ENCODE measurements around the gene CLSTN1. TPM values are rescaled to one million over a fixed set of nuclear protein-coding genes. Genes with fewer than 3 reads are reported as not detected.

Gene CLSTN1
- total and polyA plus RNA-seq, 2 of the 8 experiments (the other 6 are each of a cell fraction or from before 2014, with no cell fraction given): 34.2 to 97.4 TPM

DNA sequence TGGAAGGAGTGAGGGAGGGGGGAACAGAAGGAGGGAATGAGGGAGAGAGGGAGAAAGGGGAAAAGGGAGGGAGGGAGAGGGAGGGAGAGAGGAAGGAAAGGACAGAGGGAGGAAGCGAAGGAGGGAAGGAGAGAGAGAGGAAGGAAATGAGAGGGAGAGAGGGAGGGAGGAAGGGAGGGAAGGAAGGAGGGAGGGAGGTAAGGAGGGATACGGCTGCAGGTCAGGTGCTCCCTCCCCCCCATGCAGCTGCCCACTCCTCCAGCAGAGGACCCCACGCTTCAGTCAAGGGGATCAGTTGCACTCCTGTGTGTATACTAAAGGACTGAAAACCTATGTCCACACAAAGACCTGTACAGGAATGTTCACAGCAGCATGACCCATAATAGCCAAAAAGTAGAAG, 54.8 kb downstream of the CLSTN1 start:
- FAIRE-seq: no peak
- H4K20me1 ChIP-seq (replicated peaks in 1 of 2; ENCODE audit: control insufficient read depth in 1 of 2, insufficient read depth in 2 of 2, low read length in 2 of 2): peaks cover 0 to 10% of the 10 kb centered on the region in 2 experiments
- no peak overlapping the region for H3K18ac ChIP-seq (ENCODE audit: extremely low read depth, low read length)
- H3K4me1 ChIP-seq (replicated peaks in 1 of 4; ENCODE audit: control insufficient read depth in 3 of 4, insufficient read depth in 4 of 4, low read length in 3 of 4): peaks cover 0 to 7% (median under 1%) of the 10 kb centered on the region in 4 experiments; a peak in 3 of 7 replicates
- peaks cover 2% of the 10 kb centered on the region; the same call in 1 of the 2 replicates for H3K79me1 ChIP-seq (ENCODE audit: low read depth, low read length)
- H4K8ac ChIP-seq (ENCODE audit: extremely low read depth, insufficient read depth, low read length): no peak overlapping the region
- peaks cover 2 to 11% (median 8%) of the 10 kb centered on the region in 4 experiments; a peak in 4 of 8 replicates for H3K36me3 ChIP-seq (ENCODE audit: control insufficient read depth in 2 of 4, insufficient read depth in 4 of 4, low read length in 3 of 4)
- ChIA-PET CTCF (ENCODE audit: partially characterized antibody) (no interaction called here), POLR2A (ENCODE audit: partially characterized antibody) (no interaction called here)
- H3K23me2 ChIP-seq (ENCODE audit: low read depth, low read length): no peaks in the 10 kb centered on the region
- no peak overlapping the region for H3K27ac ChIP-seq (ENCODE audit: low read depth, low read length)
- no peak overlapping the region for H2BK120ac ChIP-seq (replicated peaks; ENCODE audit: low read depth, low read length)
- no peak overlapping the region for H2AK5ac ChIP-seq (ENCODE audit: low read depth, low read length)
- no peak overlapping the region for H2BK15ac ChIP-seq (ENCODE audit: low read length)
- no peak overlapping the region for H2BK5ac ChIP-seq (ENCODE audit: low read depth, low read length)
- H3K9ac ChIP-seq (replicated peaks in 1 of 4; ENCODE audit: extremely low read depth in 1 of 4, low read depth in 3 of 4, low read length in 3 of 4): no peak overlapping the region
- no peak overlapping the region for H4K91ac ChIP-seq (replicated peaks; ENCODE audit: insufficient read length, low read length)
- no peaks in the 10 kb centered on the region for H3K27me3 ChIP-seq (replicated peaks in 1 of 4; ENCODE audit: control insufficient read depth in 3 of 4, extremely low read depth in 1 of 4, insufficient read depth in 3 of 4, low read length in 3 of 4)
- H3K23ac ChIP-seq (ENCODE audit: insufficient read length): no peak overlapping the region
- no peak overlapping the region for H3K56ac ChIP-seq (replicated peaks; ENCODE audit: insufficient read length, low read depth, low read length)
- no peak overlapping the region for H2AFZ ChIP-seq (ENCODE audit: low read length)
- no peak overlapping the region for H4K5ac ChIP-seq (ENCODE audit: insufficient read length, low read depth, low read length)
- no peak overlapping the region for H2BK20ac ChIP-seq (ENCODE audit: low read length)
- no peak overlapping the region for H3K4ac ChIP-seq (replicated peaks; ENCODE audit: insufficient read length, low read depth, low read length)
- H2BK12ac ChIP-seq (ENCODE audit: low read depth, low read length): no peak overlapping the region
- TF ChIP-seq CBX5 (IDR thresholded peaks at IDR 0.05; ENCODE audit: low read depth, low read length) (no peak), SUZ12 (IDR thresholded peaks at IDR 0.05; ENCODE audit: low read length) (no peak), SP2 (IDR thresholded peaks at IDR 0.05; ENCODE audit: low read length) (no peak)
- TF ChIP-seq, protein P1, sequence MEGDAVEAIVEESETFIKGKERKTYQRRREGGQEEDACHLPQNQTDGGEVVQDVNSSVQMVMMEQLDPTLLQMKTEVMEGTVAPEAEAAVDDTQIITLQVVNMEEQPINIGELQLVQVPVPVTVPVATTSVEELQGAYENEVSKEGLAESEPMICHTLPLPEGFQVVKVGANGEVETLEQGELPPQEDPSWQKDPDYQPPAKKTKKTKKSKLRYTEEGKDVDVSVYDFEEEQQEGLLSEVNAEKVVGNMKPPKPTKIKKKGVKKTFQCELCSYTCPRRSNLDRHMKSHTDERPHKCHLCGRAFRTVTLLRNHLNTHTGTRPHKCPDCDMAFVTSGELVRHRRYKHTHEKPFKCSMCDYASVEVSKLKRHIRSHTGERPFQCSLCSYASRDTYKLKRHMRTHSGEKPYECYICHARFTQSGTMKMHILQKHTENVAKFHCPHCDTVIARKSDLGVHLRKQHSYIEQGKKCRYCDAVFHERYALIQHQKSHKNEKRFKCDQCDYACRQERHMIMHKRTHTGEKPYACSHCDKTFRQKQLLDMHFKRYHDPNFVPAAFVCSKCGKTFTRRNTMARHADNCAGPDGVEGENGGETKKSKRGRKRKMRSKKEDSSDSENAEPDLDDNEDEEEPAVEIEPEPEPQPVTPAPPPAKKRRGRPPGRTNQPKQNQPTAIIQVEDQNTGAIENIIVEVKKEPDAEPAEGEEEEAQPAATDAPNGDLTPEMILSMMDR (IDR thresholded peaks at IDR 0.05; ENCODE audit: control extremely low read depth in 1 of 3, insufficient read depth in 1 of 3, low read depth in 1 of 3, low read length in 3 of 3): peak in 1 of 3 experiments; percentile 15; a peak in 1 of 4 replicates
- DNase-seq (ENCODE audit: low read depth in 1 of 2, low spot score in 2 of 2): no peak
- 90% methylated on average over 1 of the region's 3 CpGs; no CpG with 5 or more reads in 1 of the 2 experiments for WGBS, 2 experiments (ENCODE audit: extremely low coverage in 1 of 2, insufficient coverage in 1 of 2, insufficient read length in 1 of 2, insufficient replicate concordance in 2 of 2, low coverage in 1 of 2, low lambda C conversion rate in 2 of 2, missing lambda C conversion rate in 1 of 2)
- peaks cover 0 to 37% of the 10 kb centered on the region in 2 experiments; a peak in 2 of 4 replicates for H3K79me2 ChIP-seq (ENCODE audit: control insufficient read depth in 1 of 2, insufficient read depth in 2 of 2, low read length in 2 of 2)
- no peak overlapping the region for H3K4me3 ChIP-seq (ENCODE audit: extremely low read depth in 1 of 4, insufficient read depth in 2 of 4, low read depth in 3 of 4, low read length in 4 of 4)
- H3K9me3 ChIP-seq (ENCODE audit: insufficient read depth in 2 of 2, low read depth in 1 of 2, low read length in 1 of 2): no peaks in the 10 kb centered on the region
- no peak overlapping the region for H3K4me2 ChIP-seq (ENCODE audit: insufficient read depth in 1 of 2, low read depth in 2 of 2, low read length in 2 of 2)
- H3K14ac ChIP-seq (ENCODE audit: insufficient read length): no peak overlapping the region

Measured in H1 (cell line).